GM06990 (cell line): ENCODE results near the gene ZNF568.

Experiments used
- DNase-seq: peaks from one replicate; pipeline ENCODE4 v3.0.0-alpha.2; 2011; ENCODE audit not compliant: insufficient read length; ENCODE audit errors: extremely low read depth
- H3K27me3 ChIP-seq: replicated peaks from 2 replicates; pipeline ENCODE4 v1.6.0; 2011; ENCODE audit warnings: low read length; ENCODE audit not compliant: control insufficient read depth, insufficient read depth
- H3K36me3 ChIP-seq: 2 replicates; pipeline ENCODE4 v1.5.1; 2011; ENCODE audit warnings: low read length; ENCODE audit not compliant: control insufficient read depth, insufficient read depth
- H3K4me3 ChIP-seq: replicated peaks from 2 replicates; pipeline ENCODE4 v1.5.1; 2011; ENCODE audit warnings: low read depth, mild to moderate bottlenecking, control low read depth, low read length
- TF ChIP-seq, protein P1 (sequence below): IDR thresholded peaks from 2 replicates; pipeline ENCODE4 v1.5.1; 2011; ENCODE audit warnings: low read length, control low read depth, mild to moderate bottlenecking, inconsistent platforms; ENCODE audit not compliant: insufficient read depth, poor library complexity, severe bottlenecking

ZNF568 gene

DNA sequence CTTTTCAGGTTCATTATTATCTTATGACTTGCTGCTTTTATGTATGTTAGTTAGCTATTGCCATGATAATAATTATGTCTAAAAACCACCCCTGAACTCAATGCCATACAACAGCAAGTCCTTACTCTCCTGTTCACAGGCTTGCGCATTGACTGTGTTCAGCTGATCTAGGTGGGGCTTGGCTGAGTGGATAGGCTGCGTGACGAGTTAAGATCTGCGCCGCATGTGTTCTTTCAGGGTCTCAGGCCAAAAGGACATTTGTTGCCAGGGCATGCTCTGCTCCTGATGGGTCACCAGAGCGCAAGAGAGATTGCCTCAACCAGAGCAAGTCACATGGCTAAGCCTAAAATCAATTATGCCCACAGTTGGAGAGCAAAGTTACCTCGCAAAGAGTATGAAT is 859 bp downstream of the ZNF568 start:
- Histone ChIP-seq H3K36me3 (no peaks in the 10 kb centered on the region), H3K4me3 (peak overlapping the region; percentile 56), H3K27me3 (no peaks in the 10 kb centered on the region)
- DNase-seq, result peak; percentile 9
- TF ChIP-seq, protein P1, sequence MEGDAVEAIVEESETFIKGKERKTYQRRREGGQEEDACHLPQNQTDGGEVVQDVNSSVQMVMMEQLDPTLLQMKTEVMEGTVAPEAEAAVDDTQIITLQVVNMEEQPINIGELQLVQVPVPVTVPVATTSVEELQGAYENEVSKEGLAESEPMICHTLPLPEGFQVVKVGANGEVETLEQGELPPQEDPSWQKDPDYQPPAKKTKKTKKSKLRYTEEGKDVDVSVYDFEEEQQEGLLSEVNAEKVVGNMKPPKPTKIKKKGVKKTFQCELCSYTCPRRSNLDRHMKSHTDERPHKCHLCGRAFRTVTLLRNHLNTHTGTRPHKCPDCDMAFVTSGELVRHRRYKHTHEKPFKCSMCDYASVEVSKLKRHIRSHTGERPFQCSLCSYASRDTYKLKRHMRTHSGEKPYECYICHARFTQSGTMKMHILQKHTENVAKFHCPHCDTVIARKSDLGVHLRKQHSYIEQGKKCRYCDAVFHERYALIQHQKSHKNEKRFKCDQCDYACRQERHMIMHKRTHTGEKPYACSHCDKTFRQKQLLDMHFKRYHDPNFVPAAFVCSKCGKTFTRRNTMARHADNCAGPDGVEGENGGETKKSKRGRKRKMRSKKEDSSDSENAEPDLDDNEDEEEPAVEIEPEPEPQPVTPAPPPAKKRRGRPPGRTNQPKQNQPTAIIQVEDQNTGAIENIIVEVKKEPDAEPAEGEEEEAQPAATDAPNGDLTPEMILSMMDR, result no peak

DNA sequence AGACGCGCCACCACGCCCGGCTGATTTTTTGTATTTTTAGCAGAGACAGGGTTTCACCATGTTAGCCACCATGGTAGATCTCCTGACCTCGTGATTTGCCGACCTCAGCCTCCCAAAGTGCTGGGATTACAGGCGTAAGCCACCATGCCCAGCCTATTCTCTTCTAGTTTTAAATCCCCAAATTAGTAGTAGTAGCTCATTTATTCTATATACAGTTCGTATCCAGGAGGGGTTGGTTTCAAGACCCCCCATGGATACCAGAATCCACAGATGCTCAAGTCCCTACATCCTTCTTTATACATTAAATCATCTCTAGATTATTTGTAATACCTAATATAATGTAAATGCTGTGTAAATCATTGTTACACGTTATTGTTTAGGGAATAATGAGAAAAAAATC is 2.0 kb downstream of the ZNF568 start:
- H3K27me3 ChIP-seq, result no peaks in the 10 kb centered on the region

DNA sequence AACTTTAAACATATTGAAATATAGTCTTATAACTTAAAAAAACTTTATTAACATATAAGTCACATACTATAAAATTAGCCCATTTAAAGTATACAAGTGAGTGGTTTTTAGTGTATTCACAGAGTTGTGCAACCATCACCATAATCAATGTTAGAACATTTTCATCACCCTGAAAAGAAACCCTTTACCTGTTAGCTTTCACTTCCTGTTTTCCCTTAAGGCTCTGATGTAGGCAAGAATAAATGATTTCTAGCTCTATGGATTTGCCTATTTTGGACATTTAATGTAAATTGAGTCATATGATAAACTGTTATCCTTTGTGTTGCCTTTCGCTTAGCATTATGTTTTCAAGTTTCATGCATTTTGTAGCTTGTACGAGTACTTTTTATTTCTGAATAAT is 15.6 kb downstream of the ZNF568 start:
- Histone ChIP-seq H3K4me3 (no peak overlapping the region), H3K36me3 (no peaks in the 10 kb centered on the region), H3K27me3 (no peaks in the 10 kb centered on the region)
- DNase-seq, result no peak
- TF ChIP-seq, protein P1, result no peak

More for the DNA sequence above, 2.0 kb downstream of the ZNF568 start:
- TF ChIP-seq, protein P1, result no peak
- DNase-seq, result no peak
- Histone ChIP-seq H3K4me3 (no peak overlapping the region), H3K36me3 (no peaks in the 10 kb centered on the region)

DNA sequence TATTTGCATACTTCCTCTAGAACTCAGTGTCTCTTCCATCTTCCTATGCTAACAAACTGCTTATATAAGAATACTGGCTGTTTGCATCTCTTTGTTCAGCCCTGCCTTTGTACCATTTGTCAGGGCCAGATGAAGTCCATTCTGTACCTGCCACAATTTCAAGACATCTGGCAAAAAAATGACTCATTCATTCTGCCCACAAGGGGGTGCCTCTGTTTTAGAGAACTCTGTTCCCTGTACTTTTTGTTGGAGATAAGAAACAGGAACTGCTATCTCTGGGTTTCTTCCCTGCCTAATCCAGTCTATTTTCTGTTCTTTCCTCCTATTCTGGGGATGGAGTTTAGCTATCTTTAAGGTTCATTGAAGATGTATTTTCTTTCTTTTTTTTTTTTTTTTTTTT is 23.0 kb downstream of the ZNF568 start:
- Histone ChIP-seq H3K27me3 (no peaks in the 10 kb centered on the region), H3K4me3 (no peak overlapping the region), H3K36me3 (no peaks in the 10 kb centered on the region)
- no peak for DNase-seq
- TF ChIP-seq, protein P1, result no peak

DNA sequence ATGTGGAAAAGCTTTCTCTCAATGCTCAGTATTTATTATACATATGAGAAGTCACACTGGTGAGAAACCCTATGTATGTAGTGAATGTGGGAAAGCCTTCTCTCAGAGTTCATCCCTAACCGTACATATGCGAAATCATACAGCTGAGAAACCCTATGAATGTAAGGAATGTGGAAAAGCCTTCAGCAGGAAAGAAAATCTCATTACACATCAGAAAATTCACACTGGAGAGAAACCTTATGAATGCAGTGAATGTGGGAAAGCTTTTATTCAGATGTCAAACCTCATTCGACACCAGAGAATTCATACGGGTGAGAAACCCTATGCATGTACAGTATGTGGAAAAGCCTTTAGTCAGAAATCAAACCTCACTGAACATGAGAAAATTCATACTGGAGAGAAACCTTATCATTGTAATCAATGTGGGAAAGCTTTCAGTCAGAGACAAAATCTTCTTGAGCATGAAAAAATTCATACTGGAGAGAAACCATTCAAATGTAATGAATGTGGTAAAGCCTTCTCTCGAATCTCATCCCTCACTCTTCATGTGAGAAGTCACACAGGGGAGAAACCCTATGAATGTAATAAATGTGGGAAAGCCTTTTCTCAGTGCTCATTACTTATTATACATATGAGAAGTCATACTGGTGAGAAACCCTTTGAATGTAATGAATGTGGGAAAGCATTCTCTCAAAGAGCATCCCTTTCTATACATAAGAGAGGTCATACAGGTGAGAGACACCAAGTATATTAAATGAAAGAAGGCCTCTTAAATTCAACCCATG is 34.4 kb downstream of the ZNF568 start:
- DNase-seq, result no peak
- H3K36me3 ChIP-seq, result no peaks in the 10 kb centered on the region
- H3K27me3 ChIP-seq, result no peaks in the 10 kb centered on the region
- H3K4me3 ChIP-seq, result no peak overlapping the region
- TF ChIP-seq, protein P1, result no peak
